HTERT RPE-1 (cell line): ENCODE data around the gene CCSER2.
"Not testable (repeated sequence)": the region's sequence is repeated elsewhere in the genome, so short reads cannot be mapped to it uniquely, and the experiment has no call there.

Source experiments
- in situ Hi-C: fragments of 300-500 bp; cut with MboI; formaldehyde crosslinking; loops from 4 replicates; pipeline ENCODE4 v1.14.3; 2020; ENCODE audit warnings: low sequenced_read_pairs

CCSER2 gene

GRCh38 chr10:84429926-84430520 is 101.6 kb downstream of the CCSER2 start:
- in situ Hi-C loops, result no loop called here

GRCh38 chr10:84432891-84433290 is 104.5 kb downstream of the CCSER2 start:
- in situ Hi-C loops, result no loop called here

GRCh38 chr10:84440781-84441180 is 112.4 kb downstream of the CCSER2 start:
- in situ Hi-C loops, result no loop called here

- in situ Hi-C loops, result no loop called here
These were observed 119.5 kb downstream of the CCSER2 start for GRCh38 chr10:84447701-84448400.

- in situ Hi-C loops, result not testable (repeated sequence)
These were observed 121.0 kb downstream of the CCSER2 start for GRCh38 chr10:84449351-84449750.

- in situ Hi-C loops, result no loop called here
These were observed 123.6 kb downstream of the CCSER2 start for GRCh38 chr10:84452003-84452402.

- in situ Hi-C loops, result no loop called here
These were observed 124.9 kb downstream of the CCSER2 start for GRCh38 chr10:84453303-84453702.

GRCh38 chr10:84456126-84456525 is 127.7 kb downstream of the CCSER2 start:
- in situ Hi-C loops, result no loop called here

GRCh38 chr10:84460520-84460919 is 132.1 kb downstream of the CCSER2 start:
- in situ Hi-C loops, result no loop called here

- in situ Hi-C loops, result no loop called here
These were observed 141.1 kb downstream of the CCSER2 start for GRCh38 chr10:84469470-84469869.

- in situ Hi-C loops, result no loop called here
These were observed 144.7 kb downstream of the CCSER2 start for GRCh38 chr10:84473136-84473535.

GRCh38 chr10:84477398-84478128 is 149.2 kb downstream of the CCSER2 start:
- in situ Hi-C loops, result no loop called here

GRCh38 chr10:84478151-84478550 is 149.8 kb downstream of the CCSER2 start:
- in situ Hi-C loops, result no loop called here

GRCh38 chr10:84478679-84479078 is 150.3 kb downstream of the CCSER2 start:
- in situ Hi-C loops, result no loop called here

GRCh38 chr10:84484541-84484940 is 156.2 kb downstream of the CCSER2 start:
- in situ Hi-C loops, result no loop called here

GRCh38 chr10:84493361-84493760 is 165.0 kb downstream of the CCSER2 start:
- in situ Hi-C loops, result no loop called here

- in situ Hi-C loops, result no loop called here
These were observed 165.8 kb downstream of the CCSER2 start for GRCh38 chr10:84493951-84494848.

GRCh38 chr10:84494849-84495180 is 166.4 kb downstream of the CCSER2 start:
- in situ Hi-C loops, result no loop called here

GRCh38 chr10:84497978-84498377 is 169.6 kb downstream of the CCSER2 start:
- in situ Hi-C loops, result no loop called here

- in situ Hi-C loops, result not testable (repeated sequence)
These were observed 170.7 kb downstream of the CCSER2 start for GRCh38 chr10:84499039-84499438.

GRCh38 chr10:84499846-84500245 is 171.5 kb downstream of the CCSER2 start:
- in situ Hi-C loops, result no loop called here
